Astrocyte of the spinal cord (primary cell): ENCODE measurements around the gene IL2RA.

ENCODE experiments used
- DNase-seq: peaks from one replicate; pipeline ENCODE4 v3.0.0; 2011; ENCODE audit warnings: low read depth, low spot score
- H3K4me3 ChIP-seq: 2 replicates; pipeline ENCODE4 v1.5.1; 2011; ENCODE audit warnings: low read depth, mild to moderate bottlenecking, low read length, moderate library complexity
- CTCF ChIP-seq: IDR thresholded peaks from 2 replicates; pipeline ENCODE4 v1.5.1; 2012; ENCODE audit warnings: low read depth, mild to moderate bottlenecking, low read length, inconsistent platforms
- in situ Hi-C: cut with HindIII; loops from 2 replicates; pipeline ENCODE4 v1.10.0; 2017; ENCODE audit warnings: low sequenced_read_pairs

Gene IL2RA

GRCh38 chr10:6092731-6093130 lies 30.6 kb upstream of the IL2RA start:
- H3K4me3 ChIP-seq = no peak overlapping the region
- in situ Hi-C loops = no loop called here
- no peak for DNase-seq
- no peak for TF ChIP-seq CTCF

DNA sequence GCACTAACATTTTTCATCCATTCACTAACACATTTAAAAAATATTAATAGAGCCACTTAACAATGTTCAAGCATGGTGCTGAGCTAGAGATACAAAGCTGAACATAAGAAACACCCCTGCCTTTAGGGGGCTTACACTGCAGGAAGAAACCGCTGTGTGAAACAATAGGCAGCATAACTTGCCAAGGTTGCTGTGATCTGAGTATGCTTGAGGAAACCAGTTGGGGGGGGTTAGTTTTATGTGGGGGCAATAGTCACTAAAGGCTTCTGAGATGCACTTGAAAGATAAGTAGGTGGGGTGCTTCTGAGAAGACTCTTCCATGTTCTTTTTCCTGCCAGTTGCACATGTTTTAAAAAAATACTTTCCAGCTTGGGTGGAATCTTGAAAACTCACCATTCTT lies 29.5 kb upstream of the IL2RA start:
- DNase-seq = no peak
- in situ Hi-C loops = no loop called here
- no peak overlapping the region for H3K4me3 ChIP-seq
- TF ChIP-seq CTCF = peak; percentile 10

DNA sequence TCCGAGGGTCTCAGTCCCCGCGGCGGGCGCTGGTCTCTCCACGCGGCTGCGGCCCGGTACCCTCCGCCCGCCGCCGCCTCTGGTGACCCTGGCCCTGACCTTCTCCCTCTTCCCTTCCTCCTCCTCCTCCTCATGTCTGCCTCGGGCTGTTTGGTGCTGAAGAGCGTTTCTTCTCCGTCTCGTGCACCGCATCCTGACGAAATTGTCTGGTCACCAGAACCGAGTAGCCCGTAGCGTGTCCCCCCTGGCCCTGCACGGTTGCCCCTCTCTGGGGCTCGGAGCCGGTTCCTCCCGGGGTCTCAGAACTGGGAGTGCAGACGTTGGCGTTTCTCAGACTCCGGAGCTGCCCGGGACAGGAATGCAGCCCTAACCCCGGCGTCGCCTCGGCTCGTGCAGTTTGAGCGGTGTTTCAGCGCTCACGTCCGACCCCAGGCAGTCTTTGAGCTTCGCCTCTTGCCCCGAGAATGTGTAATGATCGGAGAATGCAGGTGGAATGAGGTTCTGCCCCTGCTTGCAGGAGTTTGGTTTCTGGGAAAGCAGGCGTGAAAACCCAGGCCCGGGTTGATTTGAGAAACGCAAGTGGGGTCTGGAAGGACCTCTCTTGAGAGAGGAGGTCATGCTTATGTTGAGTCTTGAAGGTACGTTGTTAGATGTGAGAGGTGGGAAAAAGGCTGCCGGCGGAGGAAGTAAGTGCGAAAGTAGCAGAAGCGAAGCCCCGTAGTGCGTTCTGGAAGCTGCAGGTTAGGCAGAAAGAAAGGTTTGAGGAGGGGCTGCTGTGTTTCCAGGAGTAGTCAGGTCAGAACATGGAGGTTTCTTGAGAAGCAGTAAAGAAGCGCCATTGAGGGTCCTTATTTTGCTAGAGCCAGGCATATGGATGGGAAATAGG lies 27.4 kb upstream of the IL2RA start:
- peak overlapping the region; percentile 94 for H3K4me3 ChIP-seq
- no peak for TF ChIP-seq CTCF
- in situ Hi-C loops = no loop called here
- no peak for DNase-seq

DNA sequence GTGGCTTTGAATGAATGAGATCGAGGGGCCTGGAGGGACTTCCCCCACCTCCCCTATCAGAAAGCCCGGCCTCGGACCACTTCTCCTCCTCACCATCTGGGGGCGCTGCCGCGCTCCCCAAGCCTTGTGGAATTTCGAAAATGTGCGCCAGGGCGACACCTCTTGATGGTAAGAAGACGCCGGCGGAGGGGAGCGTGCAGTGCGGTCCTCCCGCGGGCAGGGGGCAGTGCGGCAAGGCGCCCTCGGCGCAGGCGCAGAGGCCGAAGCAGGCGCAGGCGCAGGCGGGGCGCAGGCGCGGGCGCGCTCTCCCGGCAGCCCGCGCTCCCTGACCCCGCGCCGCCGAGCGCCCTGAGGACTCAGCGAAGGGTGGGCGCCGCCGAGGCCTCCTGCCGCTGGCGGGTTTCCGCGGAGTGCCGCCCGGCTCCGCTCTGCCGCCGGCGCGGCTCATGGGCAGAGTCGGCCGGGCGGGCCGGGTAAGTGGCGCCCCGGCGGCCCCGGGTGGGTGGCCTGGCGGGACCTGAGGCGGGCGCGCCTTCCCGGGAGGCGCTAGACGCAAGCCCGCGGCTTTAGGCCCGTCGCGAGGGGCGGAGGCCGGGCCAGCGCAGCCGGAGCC lies 26.7 kb upstream of the IL2RA start, which contains the start of gene RBM17:
TSS of gene RBM17 (plus strand) at position 314 of the 613 bp plus-strand sequence. CDS start 8,032 bp downstream, outside the sequence.
- in situ Hi-C loops = no loop called here
- H3K4me3 ChIP-seq = peak within 1 kb of the TSS; percentile 94
- TF ChIP-seq CTCF = peak; percentile 100
- peak; percentile 98 for DNase-seq

DNA sequence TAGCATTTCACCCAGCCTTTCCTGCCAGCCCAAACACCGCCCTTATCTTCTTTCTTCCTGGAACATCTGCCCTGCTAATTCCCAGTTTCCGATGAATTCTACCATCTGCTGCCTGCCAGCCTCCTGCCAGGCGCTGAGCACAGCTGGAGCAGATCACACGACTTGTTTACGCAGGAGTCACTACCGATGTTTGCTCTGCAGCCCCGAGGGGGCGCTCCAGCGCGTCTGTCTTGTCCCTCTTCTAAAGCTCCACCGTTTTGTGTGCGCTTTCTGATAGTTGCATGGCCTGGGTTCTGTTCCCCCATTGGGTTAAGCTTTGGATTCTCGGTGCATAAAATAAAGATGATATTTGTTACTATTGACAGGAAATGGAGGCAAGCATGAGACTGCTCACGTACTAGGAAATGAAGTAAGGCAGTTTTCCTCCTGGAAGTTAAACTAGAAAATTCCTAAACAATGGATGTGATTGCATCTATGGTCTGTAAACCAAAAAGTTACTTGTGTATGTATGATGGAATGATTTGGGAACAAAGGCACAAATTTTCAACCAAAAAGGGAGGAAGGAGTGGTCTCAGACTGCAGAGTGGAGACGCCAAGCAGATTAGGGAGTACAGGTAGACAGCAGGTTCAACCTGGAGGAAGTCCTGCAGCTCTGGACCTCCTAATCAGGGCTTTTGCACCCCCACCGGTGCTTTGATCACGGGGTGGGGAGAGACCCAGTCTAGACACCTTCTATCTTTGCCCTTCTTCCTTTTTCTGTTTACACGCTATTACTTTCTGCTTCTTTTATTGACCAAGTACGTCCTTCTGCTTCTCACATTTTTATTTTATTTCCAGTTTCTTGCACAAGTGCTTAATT lies 24.4 kb upstream of the IL2RA start:
- DNase-seq = peak; percentile 82
- H3K4me3 ChIP-seq = no peak overlapping the region
- TF ChIP-seq CTCF = peak; percentile 93
- in situ Hi-C loops = no loop called here
